Measurements from ENCODE around the gene KRTAP10-11.
"Not testable (repeated sequence)": the region's sequence is repeated elsewhere in the genome, so short reads cannot be mapped to it uniquely, and the experiment has no call there.

The KRTAP10-11 gene

DNA sequence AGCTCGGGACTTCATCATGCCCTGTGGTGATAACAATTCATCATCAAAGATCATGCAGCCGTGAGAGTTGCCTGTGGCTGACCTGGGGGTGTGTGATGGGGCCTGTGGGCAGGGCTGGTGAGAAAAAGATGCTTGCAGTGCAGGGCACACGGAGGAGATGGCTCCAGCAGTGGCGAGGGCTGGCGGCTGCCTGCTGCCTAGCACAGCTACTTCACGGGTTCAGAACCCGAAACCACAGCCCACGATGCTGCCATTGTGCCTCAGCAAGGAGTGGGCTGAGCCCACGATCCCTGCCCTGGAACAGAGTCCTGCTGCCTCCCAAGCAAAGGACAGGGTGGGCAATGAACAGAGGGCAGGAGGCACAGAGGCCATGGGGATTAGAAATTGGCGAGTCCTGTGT lies 20.0 kb upstream of the KRTAP10-11 start:
- Histone ChIP-seq H3K9me3 (no peaks in the 10 kb centered on the region), H3K36me3 (no peaks in the 10 kb centered on the region), H3K4me1 (ENCODE audit: control insufficient read depth in 1 of 2, insufficient read depth in 1 of 2, low read depth in 1 of 2, low read length in 1 of 2) (peaks cover 5 to 17% of the 10 kb centered on the region in 2 experiments), H3K27me3 (peaks cover 8% of the 10 kb centered on the region), H3K27ac (no peak overlapping the region), H3K4me3 (ENCODE audit: low read depth in 1 of 2, low read length in 1 of 2) (no peak overlapping the region)
- no peak for TF ChIP-seq CTCF (IDR thresholded peaks at IDR 0.05)

- Histone ChIP-seq H3K4me3 (ENCODE audit: low read depth in 1 of 2, low read length in 1 of 2) (no peak within 1 kb of the TSS), H3K4me1 (ENCODE audit: control insufficient read depth in 1 of 2, insufficient read depth in 1 of 2, low read depth in 1 of 2, low read length in 1 of 2) (peaks cover 5 to 17% of the 10 kb centered on the region in 2 experiments), H3K9me3 (no peaks in the 10 kb centered on the region), H3K27me3 (peaks cover 8% of the 10 kb centered on the region), H3K36me3 (no peaks in the 10 kb centered on the region), H3K27ac (no peak within 1 kb of the TSS)
- no peak for TF ChIP-seq CTCF (IDR thresholded peaks at IDR 0.05)
These were observed 19.5 kb upstream of the KRTAP10-11 start, which contains the start of gene KRTAP10-9 for GRCh38 chr21:44626673-44627143. TSS of gene KRTAP10-9 (plus strand) at chr21:44627093. CDS start at chr21:44627172, 79 bp downstream.

GRCh38 chr21:44627181-44627822 lies 18.9 kb upstream of the KRTAP10-11 start:
- H3K9me3 ChIP-seq; H3K27me3 ChIP-seq; H3K27ac ChIP-seq; H3K36me3 ChIP-seq; H3K4me3 ChIP-seq (ENCODE audit: low read depth in 1 of 2, low read length in 1 of 2): not testable (repeated sequence)
- H3K4me1 ChIP-seq (ENCODE audit: control insufficient read depth in 1 of 2, insufficient read depth in 1 of 2, low read depth in 1 of 2, low read length in 1 of 2) = peaks cover 5 to 14% of the 10 kb centered on the region in 2 experiments

DNA sequence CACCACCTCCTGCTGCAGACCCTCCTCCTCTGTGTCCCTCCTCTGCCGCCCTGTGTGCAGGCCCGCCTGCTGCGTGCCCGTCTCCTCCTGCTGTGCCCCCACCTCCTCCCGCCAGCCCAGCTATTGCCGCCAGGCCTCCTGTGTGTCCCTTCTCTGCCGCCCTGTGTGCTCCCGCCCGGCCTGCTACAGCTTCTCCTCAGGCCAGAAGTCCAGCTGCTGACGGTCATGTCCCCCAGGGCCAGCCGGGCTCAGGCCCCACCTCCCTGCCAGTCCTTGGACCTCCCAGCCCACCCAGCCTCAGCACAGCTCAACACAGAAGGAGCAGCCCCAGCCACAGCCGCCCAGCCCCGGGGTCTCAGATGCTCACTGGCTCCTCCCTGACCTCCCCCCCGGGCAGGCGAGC lies 18.4 kb upstream of the KRTAP10-11 start:
- not testable (repeated sequence) for H3K9me3 ChIP-seq; H3K27ac ChIP-seq; H3K27me3 ChIP-seq; H3K4me3 ChIP-seq (ENCODE audit: low read depth in 1 of 2, low read length in 1 of 2); H3K36me3 ChIP-seq
- H3K4me1 ChIP-seq (ENCODE audit: control insufficient read depth in 1 of 2, insufficient read depth in 1 of 2, low read depth in 1 of 2, low read length in 1 of 2) = peaks cover 5 to 11% of the 10 kb centered on the region in 2 experiments

GRCh38 chr21:44628707-44629391 lies 17.4 kb upstream of the KRTAP10-11 start:
- H3K27ac ChIP-seq = no peak overlapping the region

GRCh38 chr21:44630440-44630839 lies 15.8 kb upstream of the KRTAP10-11 start:
- TF ChIP-seq CTCF (IDR thresholded peaks at IDR 0.05) = no peak
- Histone ChIP-seq H3K4me1 (ENCODE audit: control insufficient read depth in 1 of 2, insufficient read depth in 1 of 2, low read depth in 1 of 2, low read length in 1 of 2) (peaks cover 5 to 11% of the 10 kb centered on the region in 2 experiments), H3K36me3 (no peaks in the 10 kb centered on the region), H3K4me3 (ENCODE audit: low read depth in 1 of 2, low read length in 1 of 2) (no peak overlapping the region), H3K27me3 (peaks cover 15% of the 10 kb centered on the region), H3K9me3 (no peaks in the 10 kb centered on the region), H3K27ac (peak overlapping the region; percentile 39)

More at GRCh38 chr21:44628707-44629391, 17.4 kb upstream of the KRTAP10-11 start:
- H3K4me3 ChIP-seq (ENCODE audit: low read depth in 1 of 2, low read length in 1 of 2) = no peak overlapping the region
- peaks cover 5 to 11% of the 10 kb centered on the region in 2 experiments for H3K4me1 ChIP-seq (ENCODE audit: control insufficient read depth in 1 of 2, insufficient read depth in 1 of 2, low read depth in 1 of 2, low read length in 1 of 2)
- H3K36me3 ChIP-seq = no peaks in the 10 kb centered on the region
- peaks cover 9% of the 10 kb centered on the region for H3K27me3 ChIP-seq
- no peaks in the 10 kb centered on the region for H3K9me3 ChIP-seq
- no peak for TF ChIP-seq CTCF (IDR thresholded peaks at IDR 0.05)
